ENCODE data around the gene ZNF273.

The ZNF273 gene

DNA sequence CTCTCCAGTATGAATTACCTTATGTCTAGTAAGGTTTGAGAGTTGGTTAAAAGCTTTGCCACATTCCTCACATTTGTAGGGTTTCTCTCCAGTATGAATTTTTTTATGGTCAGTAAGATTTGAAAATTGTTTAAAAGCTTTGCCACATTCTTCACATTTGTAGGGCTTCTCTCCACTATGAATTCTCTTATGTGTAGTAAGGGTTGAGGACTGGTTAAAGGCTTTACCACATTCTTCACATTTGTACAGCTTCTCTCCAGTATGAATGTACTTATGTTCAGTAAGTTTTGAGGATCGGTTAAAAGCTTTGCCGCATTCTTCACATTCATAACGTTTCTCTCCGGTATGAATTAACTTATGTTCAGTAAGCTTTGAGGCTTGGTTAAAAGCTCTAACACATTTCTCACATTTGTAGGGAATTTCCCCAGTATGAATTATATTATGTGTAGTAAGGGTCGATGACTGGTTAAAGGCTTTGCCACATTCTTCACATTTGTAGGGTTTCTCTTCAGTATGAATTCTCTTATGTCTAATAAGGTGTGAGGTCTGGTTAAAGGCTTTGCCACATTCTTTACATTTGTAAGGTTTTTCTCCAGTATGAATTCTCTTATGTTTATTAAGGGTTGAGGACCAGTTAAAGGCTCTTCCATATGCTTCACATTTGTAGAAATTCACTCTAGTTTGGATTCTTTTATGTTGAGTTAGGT, 75.6 kb downstream of the ZNF273 start:
- no peak for TF ChIP-seq CTCF (IDR thresholded peaks at IDR 0.05; ENCODE audit: low read depth, low read length, missing control alignments)
- Histone ChIP-seq H3K27ac (no peak overlapping the region), H3K36me3 (replicated peaks) (peaks cover 39% of the 10 kb centered on the region), H3K27me3 (replicated peaks) (no peaks in the 10 kb centered on the region), H3K4me3 (ENCODE audit: low read depth, low read length) (no peak overlapping the region)
- in situ Hi-C loops (cut with HindIII; ENCODE audit: low pct_ligation_motif_present, low sequenced_read_pairs): no loop called here
- DNase-seq: no peak

All from brain microvascular endothelial cell (primary cell).